IPS-NIHi7 (cell line): ENCODE measurements around the gene HSD17B14.
"Not testable (repeated sequence)": the region's sequence is repeated elsewhere in the genome, so short reads cannot be mapped to it uniquely, and the experiment has no call there.

Source experiments
- DNase-seq: peaks from one replicate; pipeline ENCODE4 v3.0.0; 2012; ENCODE audit warnings: mixed read lengths; ENCODE audit errors: extremely low spot score

The HSD17B14 gene

GRCh38 chr19:48867123-48867745 lies 30.9 kb upstream of the HSD17B14 start:
- DNase-seq, result no peak

DNA sequence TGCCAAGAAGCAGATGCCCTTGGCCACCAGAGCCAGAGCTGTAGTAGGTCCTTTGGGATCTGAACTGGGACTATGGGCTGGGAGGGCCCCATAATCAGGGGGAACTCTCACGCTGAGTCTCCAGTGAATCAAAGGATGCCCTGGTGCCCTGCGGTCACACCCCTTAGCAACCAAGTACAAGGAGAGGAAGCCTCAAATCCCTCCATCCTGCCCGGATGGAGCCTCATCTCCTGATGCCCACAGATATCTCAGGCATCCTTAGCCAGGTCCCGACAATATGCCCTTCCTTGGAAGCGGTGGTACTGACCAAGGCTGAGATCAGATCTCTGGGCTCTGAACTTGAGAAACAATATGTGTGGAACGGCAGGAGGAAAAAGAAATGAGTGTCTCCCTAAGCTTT lies 30.4 kb upstream of the HSD17B14 start:
- DNase-seq, result no peak

DNA sequence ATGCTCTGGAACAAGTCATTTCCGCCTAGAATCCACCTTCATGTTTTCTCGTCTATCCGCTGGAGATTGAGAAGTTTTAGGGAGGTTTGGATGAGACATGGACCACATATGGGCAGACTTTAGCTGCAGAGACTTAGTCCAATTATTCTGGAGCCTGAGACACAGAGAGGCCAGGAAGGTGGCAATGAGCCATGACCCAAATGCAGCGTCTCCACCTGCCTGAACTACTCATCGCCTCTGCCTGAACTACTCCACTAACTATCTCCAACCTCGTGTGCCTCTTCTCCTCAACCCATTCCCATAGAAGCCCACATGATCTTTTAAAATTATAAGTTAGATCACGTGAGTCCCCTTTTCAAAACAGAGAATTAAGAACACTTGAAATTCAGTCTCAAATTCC lies 26.5 kb upstream of the HSD17B14 start:
- DNase-seq, result no peak

- DNase-seq, result no peak
Measured at GRCh38 chr19:48861313-48861712, 25.0 kb upstream of the HSD17B14 start.

DNA sequence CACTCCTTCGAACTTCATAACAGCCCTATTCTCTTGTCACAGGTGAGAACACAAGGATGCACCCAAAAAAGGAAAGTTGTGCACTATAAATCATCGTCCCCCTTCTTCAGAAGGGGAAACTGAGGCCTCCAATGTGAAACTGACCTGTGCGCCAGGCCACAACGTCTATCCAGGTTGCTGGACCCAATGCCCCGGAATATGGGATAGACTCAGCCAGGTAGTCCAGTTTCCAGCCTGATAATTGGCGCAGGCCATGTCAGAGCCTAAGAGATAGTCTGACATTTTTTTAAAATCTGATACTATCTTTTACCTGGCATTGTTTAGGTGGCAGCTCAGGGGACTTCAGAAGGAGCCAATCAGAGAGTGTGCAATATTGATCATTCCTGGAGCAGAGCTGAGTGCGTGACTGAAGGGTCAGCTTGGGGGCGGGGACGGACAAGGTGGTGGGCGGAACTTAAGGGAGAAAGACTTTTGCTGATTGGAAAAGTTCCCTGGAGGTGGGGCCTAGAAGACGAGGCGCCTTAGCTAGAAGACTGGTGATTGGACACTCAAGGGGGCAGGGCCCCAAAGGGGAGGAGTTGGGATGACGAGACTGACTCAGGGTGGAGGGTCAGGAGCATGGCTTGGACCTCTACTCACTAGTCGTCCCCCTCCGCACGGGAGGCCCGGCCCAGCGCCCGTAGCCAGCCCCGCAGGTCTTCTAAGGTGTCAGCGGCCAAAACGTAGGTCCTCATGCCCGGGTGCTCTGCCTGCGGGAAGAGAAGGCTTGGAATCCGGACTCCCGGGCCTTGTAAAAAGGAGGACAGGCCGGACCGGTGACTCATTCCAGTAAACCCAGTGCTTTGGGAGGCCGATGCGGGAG lies 23.7 kb upstream of the HSD17B14 start:
- peak; percentile 87 for DNase-seq

DNA sequence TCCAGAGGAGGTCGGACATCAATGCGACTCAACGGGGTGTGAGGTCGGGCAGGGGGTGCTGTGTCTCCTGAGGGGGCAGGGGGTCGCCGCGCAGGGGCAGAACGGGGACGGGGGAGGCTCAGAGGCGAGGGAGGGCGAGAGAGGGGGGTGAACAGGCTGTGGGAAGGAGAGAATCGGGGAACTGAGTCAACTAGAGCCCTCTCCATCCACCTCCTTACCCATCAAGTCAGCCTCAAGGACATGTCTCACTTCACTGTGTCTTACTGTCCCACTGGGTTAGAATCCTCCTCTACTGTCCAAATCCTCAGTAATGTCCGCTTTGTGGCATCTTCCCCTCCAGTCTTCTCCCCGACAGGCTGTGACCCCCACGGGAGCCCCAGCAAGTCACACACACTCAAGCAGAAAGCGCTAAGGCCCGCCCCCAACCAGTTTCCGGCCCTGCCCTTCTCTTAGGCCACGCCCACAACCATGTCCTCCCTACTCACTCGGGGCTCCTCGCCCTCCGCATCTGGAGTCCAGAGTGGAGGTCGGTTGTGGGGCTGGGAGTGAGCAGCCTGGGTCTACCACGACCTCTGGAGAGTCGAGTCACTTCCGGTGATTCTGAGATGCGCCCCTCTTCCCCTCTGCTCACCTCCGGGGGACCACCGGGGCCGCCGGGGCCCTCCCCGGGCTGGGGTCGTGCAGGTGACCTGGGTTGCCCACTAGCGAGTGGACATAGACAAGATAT lies 22.9 kb upstream of the HSD17B14 start:
- peak; percentile 56 for DNase-seq

DNA sequence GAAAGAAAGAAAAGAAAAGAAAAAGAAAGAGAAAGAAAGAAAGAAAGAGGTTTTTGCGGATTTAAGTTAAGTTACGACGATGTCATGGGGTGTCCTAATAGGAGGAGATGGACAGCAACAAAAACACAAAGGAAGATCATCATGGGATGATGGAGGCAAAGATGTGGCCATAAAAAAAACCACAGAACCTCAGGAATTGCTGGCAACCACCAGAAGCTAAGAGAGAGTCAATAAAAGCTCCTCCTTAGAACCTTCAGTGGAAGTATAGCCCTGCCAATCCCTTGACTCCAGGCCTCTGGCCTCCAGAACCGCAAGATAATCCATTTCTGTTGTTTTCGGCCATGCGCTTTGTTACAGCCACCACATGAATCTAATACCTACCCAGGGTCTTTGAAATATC lies 20.6 kb upstream of the HSD17B14 start:
- no peak for DNase-seq

- DNase-seq, result no peak
Measured at GRCh38 chr19:48854103-48854502, 17.8 kb upstream of the HSD17B14 start.

- no peak for DNase-seq
Measured at GRCh38 chr19:48853483-48853882, 17.2 kb upstream of the HSD17B14 start.

DNA sequence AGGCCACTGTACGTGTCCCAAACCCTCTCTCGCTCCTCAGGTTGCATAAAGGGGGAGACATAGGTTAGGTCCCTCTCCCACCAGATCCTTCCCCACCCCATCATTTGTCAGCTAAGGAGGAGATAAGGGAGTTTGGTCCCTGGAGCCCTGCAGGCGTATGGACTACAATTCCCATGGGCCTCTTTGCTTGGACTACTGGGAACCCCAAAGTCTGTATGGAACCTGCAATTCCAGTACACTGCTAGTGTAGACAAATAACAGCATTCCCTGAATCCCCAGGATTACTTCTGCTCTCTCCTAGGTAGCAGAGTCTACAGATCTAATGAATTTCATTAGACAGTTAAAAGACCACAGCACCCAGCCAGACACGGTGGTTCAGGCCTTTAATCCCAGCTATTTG lies 16.0 kb upstream of the HSD17B14 start:
- DNase-seq, result no peak

DNA sequence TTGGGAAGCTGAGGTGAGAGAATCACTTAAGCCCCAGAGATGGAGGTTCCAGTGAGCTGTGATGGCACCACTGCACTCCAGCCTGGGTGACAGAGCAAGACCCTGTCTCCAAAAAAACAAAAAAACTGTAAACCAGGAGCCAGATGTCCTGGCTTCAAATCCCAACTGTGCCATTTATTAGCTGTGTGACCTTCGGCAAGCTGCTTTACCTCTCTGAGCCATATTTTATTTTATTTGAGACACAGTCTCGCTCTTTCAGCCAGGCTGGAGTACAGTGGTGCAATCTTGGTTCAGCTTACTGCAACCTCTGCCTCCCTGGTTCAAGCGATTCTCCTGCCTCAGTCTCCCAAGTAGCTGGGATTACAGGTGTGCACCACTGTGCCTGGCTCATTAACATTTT lies 10.4 kb upstream of the HSD17B14 start:
- not testable (repeated sequence) for DNase-seq

- peak; percentile 7 for DNase-seq
Measured at GRCh38 chr19:48845384-48845783, 9.1 kb upstream of the HSD17B14 start.

- DNase-seq, result peak; percentile 49
Measured at GRCh38 chr19:48844472-48844871, 8.2 kb upstream of the HSD17B14 start.

GRCh38 chr19:48842789-48843162 lies 6.5 kb upstream of the HSD17B14 start:
- DNase-seq, result peak; percentile 66

DNA sequence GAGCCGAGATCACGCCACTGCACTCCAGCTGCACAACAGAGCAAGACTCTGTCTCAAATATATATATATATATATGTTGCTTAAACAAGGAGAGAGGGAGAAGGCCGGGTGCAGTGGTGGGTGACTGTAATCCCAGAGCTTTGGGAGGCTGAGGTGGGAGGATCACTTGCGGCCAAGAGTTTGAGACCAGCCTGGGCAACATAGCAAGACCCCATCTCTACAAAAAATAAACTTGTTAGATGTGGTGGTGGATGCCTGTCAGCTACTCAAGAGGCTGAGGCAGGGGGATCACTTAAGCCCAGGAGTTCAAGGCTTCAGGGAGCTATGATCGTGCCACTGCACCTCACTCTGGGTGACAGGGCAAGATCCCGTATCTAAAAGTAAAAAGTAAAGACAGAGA lies 5.3 kb upstream of the HSD17B14 start:
- no peak for DNase-seq

DNA sequence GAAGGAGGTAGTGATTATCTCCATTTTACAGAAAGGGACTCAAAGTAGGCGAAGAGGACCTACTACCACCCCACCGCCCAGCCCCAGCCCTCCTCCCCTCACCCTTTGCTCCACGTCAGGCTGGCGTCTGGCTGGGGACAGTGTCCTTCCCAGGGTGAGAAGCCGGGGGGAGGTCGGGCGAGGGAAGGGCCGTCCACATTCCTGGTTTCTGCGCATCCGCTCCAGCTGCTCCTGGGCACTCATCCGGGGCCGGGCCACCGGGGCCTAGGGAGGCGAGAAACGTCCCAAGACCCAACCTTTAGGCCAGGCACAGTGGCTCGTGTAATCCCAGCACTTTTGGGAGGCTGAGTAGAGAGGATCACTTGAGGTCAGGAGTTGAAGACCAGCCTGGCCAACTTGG lies 4.8 kb upstream of the HSD17B14 start:
- no peak for DNase-seq

GRCh38 chr19:48837687-48838086 lies 1.4 kb upstream of the HSD17B14 start:
- no peak for DNase-seq

GRCh38 chr19:48837051-48837524 lies 797 bp upstream of the HSD17B14 start:
- peak; percentile 98 for DNase-seq

- DNase-seq, result peak; percentile 84
Measured at GRCh38 chr19:48835734-48836088, 580 bp downstream of the HSD17B14 start.

GRCh38 chr19:48833977-48834376 lies 2.3 kb downstream of the HSD17B14 start:
- no peak for DNase-seq

GRCh38 chr19:48833049-48833448 lies 3.2 kb downstream of the HSD17B14 start:
- DNase-seq, result no peak

- no peak for DNase-seq
Measured at GRCh38 chr19:48830965-48831364, 5.3 kb downstream of the HSD17B14 start.

- no peak for DNase-seq
Measured at GRCh38 chr19:48830088-48830487, 6.2 kb downstream of the HSD17B14 start.
